ENCODE data around the gene CCL24. TPM values are rescaled to one million over a fixed set of nuclear protein-coding genes. Genes with fewer than 3 reads are reported as not detected.
"Not testable (repeated sequence)": the region's sequence is repeated elsewhere in the genome, so short reads cannot be mapped to it uniquely, and the experiment has no call there.

Gene CCL24
- total RNA-seq, 1 donor from 2014 or later: not detected

DNA sequence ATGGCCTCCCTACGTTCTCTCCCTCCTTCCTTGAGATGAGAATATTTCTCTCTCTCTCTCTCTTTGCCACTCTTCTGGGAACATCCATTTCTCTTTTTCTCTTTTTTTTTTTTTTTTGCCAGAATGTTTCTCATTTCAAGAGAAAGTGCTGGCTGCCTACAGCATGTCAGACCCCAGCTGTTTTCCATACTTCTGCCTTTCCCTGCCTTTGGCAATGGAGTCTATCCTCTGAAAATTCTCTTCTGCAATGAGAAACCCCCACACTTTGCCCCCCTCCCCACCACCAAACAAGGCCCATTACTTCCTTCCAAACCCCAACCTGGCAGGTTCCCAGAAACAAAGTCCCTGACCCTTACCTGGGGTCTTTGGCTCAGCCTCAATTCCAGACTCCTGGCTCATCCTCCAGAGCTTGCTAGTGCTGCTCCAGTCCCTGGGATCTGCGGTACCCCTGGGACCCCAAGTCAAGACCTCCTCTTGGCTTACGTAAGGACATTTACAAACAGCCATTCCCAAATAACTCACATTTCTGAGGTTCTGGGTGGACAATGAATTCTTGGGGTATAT lies 24.2 kb downstream of the CCL24 start:
- no peak for DNase-seq (ENCODE audit: low spot score in 2 of 2)
- H3K4me3 ChIP-seq: no peak overlapping the region
- no peaks in the 10 kb centered on the region for H3K36me3 ChIP-seq
- H3K27ac ChIP-seq: no peak overlapping the region
- intact Hi-C loops (cut with DNase I): no loop called here
- TF ChIP-seq CTCF (IDR thresholded peaks at IDR 0.05): no peak
- H3K9me3 ChIP-seq: no peaks in the 10 kb centered on the region
- no peaks in the 10 kb centered on the region for H3K4me1 ChIP-seq
- no peaks in the 10 kb centered on the region for H3K27me3 ChIP-seq

DNA sequence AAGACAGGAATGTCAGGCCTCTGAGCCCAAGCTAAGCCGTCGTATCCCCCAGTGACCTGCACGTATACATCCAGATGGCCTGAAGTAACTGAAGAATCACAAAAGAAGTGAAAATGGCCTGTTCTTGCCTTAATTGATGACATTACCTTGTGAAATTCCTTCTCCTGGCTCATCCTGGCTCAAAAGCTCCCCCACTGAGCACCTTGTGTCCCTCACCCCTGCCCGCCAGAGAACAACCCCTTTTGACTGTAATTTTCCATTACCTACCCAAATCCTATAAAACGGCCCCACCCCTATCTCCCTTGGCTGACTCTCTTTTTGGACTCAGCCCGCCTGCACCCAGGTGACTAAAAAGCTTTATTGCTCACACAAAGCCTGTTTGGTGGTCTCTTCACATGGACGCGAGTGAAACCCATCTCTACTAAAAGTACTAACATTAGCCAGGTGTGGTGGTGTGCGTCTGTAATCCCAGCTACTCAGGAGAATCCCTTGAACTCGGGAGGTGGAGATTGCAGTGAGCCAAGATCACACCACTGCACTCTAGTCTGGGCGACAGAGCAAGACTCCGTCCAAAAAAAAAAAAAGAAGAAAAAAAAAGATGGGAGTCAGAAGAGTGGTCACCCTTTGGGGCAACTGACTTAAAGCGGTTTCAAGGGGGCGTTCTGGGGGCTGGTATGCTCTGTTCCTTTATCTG lies 25.3 kb downstream of the CCL24 start:
- DNase-seq (ENCODE audit: low spot score in 2 of 2); H3K4me1 ChIP-seq; intact Hi-C loops (cut with DNase I); H3K27ac ChIP-seq; H3K4me3 ChIP-seq; H3K27me3 ChIP-seq; H3K9me3 ChIP-seq; H3K36me3 ChIP-seq: not testable (repeated sequence)

- H3K27me3 ChIP-seq; H3K4me3 ChIP-seq; DNase-seq (ENCODE audit: low spot score in 2 of 2); H3K36me3 ChIP-seq; H3K4me1 ChIP-seq; H3K9me3 ChIP-seq; intact Hi-C loops (cut with DNase I); H3K27ac ChIP-seq: not testable (repeated sequence)
These were observed 30.5 kb downstream of the CCL24 start for GRCh38 chr7:75783058-75783457.

DNA sequence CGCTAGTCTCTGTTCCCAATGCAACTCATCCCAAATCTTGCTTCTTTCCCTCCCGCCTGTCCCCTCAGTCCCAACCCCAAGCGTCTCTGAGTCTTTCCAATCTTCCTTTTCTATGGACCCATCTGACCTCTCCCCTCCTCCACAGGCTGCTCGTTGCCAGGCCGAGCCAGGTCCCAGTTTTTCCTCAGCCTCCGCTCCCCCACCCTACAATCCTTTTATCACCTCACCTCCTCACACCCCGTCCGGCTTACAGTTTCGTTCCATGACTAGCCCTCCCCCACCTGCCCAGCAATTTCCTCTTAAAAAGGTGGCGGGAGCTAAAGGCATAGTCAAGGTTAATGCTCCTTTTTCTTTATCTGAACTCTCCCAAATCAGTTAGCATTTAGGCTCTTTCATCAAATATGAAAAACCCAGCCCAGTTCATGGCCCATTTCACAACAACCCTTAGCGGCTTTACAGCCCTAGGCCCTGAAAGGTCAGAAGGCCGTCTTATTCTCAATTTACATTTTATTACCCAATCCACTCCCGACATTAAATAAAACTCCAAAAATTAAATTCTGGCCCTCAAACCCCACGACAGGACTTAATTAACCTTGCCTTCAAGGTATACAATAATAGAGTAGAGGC lies 32.8 kb downstream of the CCL24 start:
- H3K36me3 ChIP-seq; H3K27me3 ChIP-seq; H3K9me3 ChIP-seq; H3K4me3 ChIP-seq; intact Hi-C loops (cut with DNase I); H3K27ac ChIP-seq; DNase-seq (ENCODE audit: low spot score in 2 of 2); H3K4me1 ChIP-seq: not testable (repeated sequence)

GRCh38 chr7:75779516-75779915 lies 34.1 kb downstream of the CCL24 start:
- H3K27ac ChIP-seq; H3K36me3 ChIP-seq; H3K9me3 ChIP-seq; H3K27me3 ChIP-seq; intact Hi-C loops (cut with DNase I); H3K4me1 ChIP-seq; DNase-seq (ENCODE audit: low spot score in 2 of 2); H3K4me3 ChIP-seq: not testable (repeated sequence)

GRCh38 chr7:75779035-75779434 lies 34.6 kb downstream of the CCL24 start:
- not testable (repeated sequence) for H3K4me1 ChIP-seq

GRCh38 chr7:75776295-75776971 lies 37.2 kb downstream of the CCL24 start:
- intact Hi-C loops (cut with DNase I): no loop called here
- H3K27ac ChIP-seq: no peak overlapping the region
- H3K9me3 ChIP-seq: no peaks in the 10 kb centered on the region
- no peak overlapping the region for H3K4me3 ChIP-seq
- TF ChIP-seq CTCF (IDR thresholded peaks at IDR 0.05): no peak
- DNase-seq (ENCODE audit: low spot score in 2 of 2): no peak
- no peaks in the 10 kb centered on the region for H3K36me3 ChIP-seq
- H3K27me3 ChIP-seq: no peaks in the 10 kb centered on the region
- no peaks in the 10 kb centered on the region for H3K4me1 ChIP-seq

More at GRCh38 chr7:75779035-75779434, 34.6 kb downstream of the CCL24 start:
- H3K9me3 ChIP-seq; intact Hi-C loops (cut with DNase I); H3K36me3 ChIP-seq; H3K27me3 ChIP-seq; H3K27ac ChIP-seq; H3K4me3 ChIP-seq; DNase-seq (ENCODE audit: low spot score in 2 of 2): not testable (repeated sequence)

- H3K27me3 ChIP-seq; H3K4me1 ChIP-seq; DNase-seq (ENCODE audit: low spot score in 2 of 2); H3K36me3 ChIP-seq; H3K4me3 ChIP-seq; H3K9me3 ChIP-seq; intact Hi-C loops (cut with DNase I); H3K27ac ChIP-seq: not testable (repeated sequence)
These were observed 39.6 kb downstream of the CCL24 start for GRCh38 chr7:75773958-75774357.
